Measurements from ENCODE around the gene FRY. TPM values are rescaled to one million over a fixed set of nuclear protein-coding genes. Genes with fewer than 3 reads are reported as not detected.

FRY gene
- total RNA-seq, 1 experiment from 2014 or later = 3.5 TPM

DNA sequence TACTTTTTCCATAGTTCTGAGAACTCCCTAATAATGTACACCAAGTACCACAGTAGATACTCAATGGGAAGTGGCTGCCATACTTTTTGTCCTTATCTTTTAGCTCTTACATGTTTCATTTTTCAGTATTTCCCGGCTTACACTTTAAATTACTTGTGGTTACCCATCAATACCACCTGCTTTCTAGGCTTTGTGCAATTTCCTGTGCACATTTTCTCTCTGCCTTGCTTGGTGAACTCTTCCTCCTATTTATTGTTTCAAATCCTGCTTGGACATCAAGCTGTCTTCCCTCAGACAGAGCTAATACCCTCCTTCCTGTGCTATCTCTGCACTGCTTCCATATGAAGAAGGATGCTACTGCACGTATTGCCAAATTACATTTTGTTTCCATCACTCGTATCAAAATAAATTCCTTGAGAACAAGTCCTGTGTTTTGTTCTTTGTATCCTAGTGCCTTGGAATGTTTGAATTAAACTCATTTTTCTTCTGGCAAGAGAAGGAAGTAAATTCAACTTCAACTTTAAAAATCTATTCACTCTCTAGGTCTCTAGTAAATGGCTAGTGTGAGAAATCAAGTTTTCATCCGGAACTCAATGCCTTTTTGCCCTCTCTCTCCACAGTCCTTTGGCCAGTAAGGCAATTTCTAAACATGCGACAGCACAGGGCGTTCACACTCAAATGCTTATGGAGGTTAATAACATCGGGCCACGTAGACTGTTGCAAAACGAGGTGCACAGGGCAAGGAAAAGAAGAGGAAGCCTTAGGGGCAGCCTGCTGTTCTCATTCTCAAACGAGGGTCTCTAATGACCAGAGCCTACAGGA, 277.9 kb downstream of the FRY start:
- DNase-seq (ENCODE audit: low spot score) = no peak

DNA sequence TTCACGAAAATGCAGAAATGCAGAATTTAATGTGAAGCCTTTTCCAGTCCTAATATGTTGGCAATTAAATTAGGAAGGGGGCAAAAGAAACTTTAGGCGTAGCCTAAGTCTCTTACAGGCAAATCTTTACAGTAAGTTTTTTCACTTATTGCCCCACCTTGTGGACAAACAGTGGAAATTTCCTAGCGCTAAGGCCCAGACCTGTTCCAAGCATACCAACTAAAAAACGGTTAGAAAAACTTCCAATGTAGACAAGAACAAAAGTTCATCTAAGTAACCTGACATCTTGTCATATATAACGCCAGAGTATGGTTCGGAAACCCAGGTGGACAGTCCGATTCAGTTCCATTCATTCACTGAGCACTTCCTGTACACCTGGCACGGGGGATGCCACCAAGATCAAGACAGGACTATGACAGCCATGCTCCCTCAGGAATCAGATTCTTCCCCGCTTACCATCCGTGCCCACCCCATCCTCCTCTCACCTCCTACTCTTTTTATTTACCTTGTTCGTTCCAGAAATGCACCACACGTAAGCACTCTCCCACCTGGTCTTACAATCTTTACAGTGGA, 278.6 kb downstream of the FRY start:
- DNase-seq (ENCODE audit: low spot score) = peak; percentile 22

DNA sequence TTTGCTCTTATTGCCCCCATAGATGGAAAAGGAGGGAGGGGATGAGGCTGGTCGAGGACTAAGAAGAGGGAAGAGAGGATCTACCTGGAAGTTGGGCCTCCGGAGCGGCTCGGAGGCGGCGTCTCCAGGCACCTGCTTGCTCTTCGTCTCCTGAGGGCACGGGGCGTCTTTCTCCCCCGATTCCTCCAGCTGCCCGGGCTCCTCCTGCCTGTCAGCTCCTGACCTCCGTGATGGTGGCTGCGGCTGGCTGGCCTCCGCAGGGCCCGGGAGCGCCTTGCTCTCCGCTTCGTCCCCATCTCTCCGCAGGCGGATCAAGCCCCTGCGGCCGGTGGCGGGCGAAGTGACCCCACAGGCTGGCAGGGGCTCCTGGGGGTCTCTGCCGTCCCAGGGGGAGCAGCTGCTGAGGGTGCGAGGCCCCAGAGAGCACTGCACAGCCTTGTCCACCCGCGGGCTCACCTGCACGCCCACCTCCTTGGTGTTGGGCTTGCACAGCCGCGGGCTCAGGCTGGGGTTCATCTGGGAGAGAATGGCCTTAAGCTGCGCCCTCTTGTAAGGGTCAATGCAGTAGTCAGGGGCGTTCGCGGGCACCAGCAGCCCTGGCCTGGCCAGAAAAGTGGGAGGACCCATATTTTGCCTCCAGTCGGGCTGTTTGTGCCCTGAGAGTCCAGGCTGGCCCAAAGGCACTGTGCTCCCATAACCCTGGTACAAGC, 279.8 kb downstream of the FRY start:
- DNase-seq (ENCODE audit: low spot score) = no peak

DNA sequence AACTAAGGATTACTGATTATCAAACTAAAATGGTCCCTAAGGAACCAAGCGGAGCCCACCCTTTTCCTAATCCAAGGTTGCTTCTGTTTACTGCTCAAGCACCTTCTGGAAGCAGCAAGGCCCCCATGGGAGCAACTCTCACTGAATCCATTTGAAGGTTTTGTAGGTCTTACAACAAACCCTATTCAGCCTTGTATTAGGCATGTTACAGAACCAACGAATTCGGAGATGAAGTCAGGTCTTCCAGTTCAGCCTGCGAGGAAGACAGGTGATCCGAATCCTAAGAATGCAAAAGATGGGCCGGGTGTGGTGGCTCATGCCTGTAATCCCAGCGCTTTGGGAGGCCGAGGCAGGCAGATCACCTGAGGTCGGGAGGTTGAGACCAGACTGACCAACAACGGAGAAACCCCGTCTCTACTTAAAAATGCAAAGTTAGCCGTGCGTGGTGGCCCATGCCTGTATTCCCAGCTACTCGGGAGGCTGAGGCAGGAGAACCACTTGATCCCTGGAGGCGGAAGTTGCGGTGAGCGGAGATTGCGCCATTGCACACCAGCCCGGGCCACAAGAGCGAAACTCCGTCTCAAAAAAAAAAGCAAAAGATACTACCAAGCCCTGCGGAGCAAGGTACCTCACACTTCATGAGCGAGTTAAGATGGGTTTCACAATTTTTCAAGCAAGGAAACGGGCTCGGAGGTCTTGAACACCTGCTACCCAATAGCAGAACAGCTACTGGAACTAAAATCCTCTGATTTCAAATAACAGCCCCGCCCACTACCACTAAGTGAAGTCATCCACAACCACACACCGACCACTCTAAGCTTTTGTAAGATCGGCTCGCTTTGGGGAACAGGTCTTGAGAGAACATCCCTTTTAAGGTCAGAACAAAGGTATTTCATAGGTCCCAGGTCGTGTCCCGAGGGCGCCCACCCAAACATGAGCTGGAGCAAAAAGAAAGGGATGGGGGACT, 283.0 kb downstream of the FRY start:
- DNase-seq (ENCODE audit: low spot score) = peak; percentile 37

DNA sequence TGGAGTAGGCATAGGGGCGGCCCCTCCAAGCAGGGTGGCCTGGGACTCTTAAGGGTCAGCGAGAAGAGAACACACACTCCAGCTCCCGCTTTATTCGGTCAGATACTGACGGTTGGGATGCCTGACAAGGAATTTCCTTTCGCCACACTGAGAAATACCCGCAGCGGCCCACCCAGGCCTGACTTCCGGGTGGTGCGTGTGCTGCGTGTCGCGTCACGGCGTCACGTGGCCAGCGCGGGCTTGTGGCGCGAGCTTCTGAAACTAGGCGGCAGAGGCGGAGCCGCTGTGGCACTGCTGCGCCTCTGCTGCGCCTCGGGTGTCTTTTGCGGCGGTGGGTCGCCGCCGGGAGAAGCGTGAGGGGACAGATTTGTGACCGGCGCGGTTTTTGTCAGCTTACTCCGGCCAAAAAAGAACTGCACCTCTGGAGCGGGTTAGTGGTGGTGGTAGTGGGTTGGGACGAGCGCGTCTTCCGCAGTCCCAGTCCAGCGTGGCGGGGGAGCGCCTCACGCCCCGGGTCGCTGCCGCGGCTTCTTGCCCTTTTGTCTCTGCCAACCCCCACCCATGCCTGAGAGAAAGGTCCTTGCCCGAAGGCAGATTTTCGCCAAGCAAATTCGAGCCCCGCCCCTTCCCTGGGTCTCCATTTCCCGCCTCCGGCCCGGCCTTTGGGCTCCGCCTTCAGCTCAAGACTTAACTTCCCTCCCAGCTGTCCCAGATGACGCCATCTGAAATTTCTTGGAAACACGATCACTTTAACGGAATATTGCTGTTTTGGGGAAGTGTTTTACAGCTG, 283.9 kb downstream of the FRY start, which contains the start of the genes BRCA2 and ZAR1L:
BRCA2 (plus strand) TSS at position 271 of the 790 bp plus-strand sequence. CDS start 953 bp downstream, outside the sequence.
ZAR1L (minus strand) TSS at position 126 of the 790 bp plus-strand sequence. CDS start 3,438 bp downstream, outside the sequence.
- DNase-seq (ENCODE audit: low spot score) = peak; percentile 83

DNA sequence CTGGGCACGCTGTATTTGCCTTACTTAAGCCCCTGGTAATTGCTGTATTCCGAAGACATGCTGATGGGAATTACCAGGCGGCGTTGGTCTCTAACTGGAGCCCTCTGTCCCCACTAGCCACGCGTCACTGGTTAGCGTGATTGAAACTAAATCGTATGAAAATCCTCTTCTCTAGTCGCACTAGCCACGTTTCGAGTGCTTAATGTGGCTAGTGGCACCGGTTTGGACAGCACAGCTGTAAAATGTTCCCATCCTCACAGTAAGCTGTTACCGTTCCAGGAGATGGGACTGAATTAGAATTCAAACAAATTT, 284.4 kb downstream of the FRY start:
- no peak for DNase-seq (ENCODE audit: low spot score)

DNA sequence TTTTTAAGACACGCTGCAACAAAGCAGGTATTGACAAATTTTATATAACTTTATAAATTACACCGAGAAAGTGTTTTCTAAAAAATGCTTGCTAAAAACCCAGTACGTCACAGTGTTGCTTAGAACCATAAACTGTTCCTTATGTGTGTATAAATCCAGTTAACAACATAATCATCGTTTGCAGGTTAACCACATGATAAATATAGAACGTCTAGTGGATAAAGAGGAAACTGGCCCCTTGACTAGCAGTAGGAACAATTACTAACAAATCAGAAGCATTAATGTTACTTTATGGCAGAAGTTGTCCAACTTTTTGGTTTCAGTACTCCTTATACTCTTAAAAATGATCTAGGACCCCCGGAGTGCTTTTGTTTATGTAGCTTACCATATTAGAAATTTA, 284.9 kb downstream of the FRY start:
- DNase-seq (ENCODE audit: low spot score) = no peak

DNA sequence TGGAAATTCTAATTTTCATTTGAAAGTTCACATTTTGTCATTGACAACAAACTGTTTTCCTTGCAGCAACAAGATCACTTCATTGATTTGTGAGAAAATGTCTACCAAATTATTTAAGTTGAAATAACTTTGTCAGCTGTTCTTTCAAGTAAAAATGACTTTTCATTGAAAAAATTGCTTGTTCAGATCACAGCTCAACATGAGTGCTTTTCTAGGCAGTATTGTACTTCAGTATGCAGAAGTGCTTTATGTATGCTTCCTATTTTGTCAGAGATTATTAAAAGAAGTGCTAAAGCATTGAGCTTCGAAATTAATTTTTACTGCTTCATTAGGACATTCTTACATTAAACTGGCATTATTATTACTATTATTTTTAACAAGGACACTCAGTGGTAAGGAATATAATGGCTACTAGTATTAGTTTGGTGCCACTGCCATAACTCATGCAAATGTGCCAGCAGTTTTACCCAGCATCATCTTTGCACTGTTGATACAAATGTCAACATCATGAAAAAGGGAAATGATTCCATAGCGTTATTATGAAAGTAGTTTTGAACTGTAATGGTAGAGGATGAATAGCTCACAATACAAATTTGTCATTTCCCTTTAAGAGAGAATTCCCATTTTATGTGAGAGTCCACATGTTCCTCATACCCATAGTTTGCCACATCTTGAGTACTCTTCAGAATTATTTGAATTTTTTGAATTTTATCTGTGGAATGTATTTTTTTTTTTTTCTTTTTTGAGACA, 286.3 kb downstream of the FRY start:
- no peak for DNase-seq (ENCODE audit: low spot score)

DNA sequence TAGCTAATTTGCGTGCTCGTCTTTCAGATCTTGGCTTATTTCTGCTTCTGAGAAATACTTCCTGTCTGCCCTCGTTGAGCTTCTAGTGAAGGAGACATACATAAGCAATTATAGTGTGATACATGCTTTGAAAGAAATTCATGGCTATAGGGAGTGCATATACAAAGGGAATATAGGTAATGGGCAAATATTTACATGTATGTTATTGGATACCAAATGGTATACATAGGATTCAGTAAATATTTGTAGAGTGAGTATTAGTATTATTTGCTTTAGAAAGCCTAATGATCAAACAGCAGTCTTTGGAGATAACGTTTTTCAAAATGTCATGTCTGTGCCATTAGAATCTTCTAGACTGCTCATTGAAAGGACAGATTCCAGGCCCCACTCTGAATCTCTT, 289.0 kb downstream of the FRY start:
- DNase-seq (ENCODE audit: low spot score) = no peak

DNA sequence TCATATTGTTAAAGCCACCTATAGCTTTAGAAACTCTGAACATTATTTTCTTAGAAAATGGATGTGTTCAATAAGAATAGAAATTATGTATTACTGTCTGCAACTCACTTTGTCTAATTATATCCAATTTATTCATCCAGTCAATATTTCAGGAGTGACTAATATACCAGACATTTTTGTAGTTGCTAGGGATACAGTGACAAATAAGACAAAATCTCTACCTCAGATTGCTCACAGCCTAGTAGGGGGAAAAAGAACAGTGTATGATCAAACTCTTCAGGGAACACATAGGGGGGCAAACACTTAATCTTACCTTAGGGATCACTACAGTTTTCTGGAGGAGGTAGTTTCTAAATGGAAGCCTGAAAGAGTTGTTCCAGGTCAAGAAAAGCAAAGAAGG, 292.3 kb downstream of the FRY start:
- no peak for DNase-seq (ENCODE audit: low spot score)

DNA sequence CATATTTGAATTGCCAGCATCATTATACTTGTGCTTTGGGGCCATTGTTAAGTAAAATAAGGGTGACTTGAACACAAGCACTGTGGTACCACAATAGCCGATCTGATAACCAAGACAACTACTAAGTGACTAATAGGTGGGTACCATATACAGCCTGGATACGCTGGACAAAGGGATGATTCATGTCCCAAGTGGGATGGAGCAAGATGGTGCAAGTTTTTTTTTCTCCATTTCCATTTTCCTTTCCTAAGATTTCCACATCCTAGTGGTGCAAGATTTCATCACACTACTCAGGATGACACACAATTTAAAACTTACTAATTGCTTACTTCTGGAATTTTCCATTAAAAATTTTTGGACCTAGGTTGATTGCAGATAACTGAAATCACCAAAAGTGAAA, 298.9 kb downstream of the FRY start:
- peak; percentile 3 for DNase-seq (ENCODE audit: low spot score)

DNA sequence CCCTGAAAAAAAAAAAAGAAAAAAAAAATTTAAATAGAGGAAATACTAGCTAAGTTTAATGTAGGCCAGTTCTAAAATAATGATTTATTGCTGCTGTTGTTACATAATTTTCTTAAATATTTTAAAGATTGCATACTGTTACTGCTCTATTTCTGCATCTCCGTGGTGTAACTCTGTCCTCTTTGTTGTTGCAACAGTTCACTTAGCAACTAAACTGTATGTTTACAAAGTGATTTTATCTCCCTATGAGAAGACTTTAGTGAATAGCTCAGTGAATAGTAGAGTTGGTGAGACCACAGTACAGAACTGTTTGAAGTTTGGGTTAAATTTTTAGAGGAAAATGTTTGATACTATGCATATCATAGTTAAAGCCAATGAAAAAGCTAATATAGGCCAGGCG, 303.1 kb downstream of the FRY start:
- DNase-seq (ENCODE audit: low spot score) = no peak

DNA sequence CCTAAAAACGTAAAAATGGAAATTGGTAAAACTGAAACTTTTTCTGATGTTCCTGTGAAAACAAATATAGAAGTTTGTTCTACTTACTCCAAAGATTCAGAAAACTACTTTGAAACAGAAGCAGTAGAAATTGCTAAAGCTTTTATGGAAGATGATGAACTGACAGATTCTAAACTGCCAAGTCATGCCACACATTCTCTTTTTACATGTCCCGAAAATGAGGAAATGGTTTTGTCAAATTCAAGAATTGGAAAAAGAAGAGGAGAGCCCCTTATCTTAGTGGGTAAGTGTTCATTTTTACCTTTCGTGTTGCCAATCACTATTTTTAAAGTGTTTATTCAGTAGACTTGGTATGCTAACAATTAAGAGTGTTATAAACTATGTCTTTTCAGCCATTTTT, 309.3 kb downstream of the FRY start:
- no peak for DNase-seq (ENCODE audit: low spot score)

DNA sequence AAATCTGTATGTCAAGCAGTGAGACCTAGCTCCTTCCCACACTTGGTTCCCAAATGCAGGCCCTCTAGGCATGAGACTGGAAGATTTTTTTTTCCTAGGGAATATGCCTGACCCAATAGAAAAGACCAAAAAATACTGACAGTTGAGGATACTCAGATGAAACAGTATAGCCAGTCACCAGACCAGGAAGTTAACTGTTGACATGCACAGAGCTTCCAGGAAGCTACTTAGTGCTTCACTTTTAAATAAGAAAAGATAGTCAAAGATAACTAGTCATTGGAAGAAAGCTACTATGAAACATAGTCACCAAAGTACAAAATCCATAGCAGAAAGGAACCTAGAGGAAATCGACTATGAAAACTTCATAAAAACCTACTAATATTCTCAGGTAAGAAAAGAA, 316.1 kb downstream of the FRY start:
- DNase-seq (ENCODE audit: low spot score) = no peak
